DMS 273 (cell line): ENCODE results near the gene FBXW12.
A peak's percentile ranks its signal among the peaks of the same experiment; 100 is the strongest.
"Not testable (repeated sequence)": the region's sequence is repeated elsewhere in the genome, so short reads cannot be mapped to it uniquely, and the experiment has no call there.

Source experiments
- DNase-seq: peaks from one replicate; lab custom pipeline; 2025; ENCODE audit not compliant: unreplicated experiment; lab: John Stamatoyannopoulos, UW

Gene FBXW12

GRCh38 chr3:48372377-48372770 lies 355 bp downstream of the FBXW12 start:
- no peak for DNase-seq

- DNase-seq: no peak
Measured at GRCh38 chr3:48372862-48373435, 930 bp downstream of the FBXW12 start.

GRCh38 chr3:48387634-48388033 lies 15.6 kb downstream of the FBXW12 start:
- no peak for DNase-seq

GRCh38 chr3:48388966-48389365 lies 16.9 kb downstream of the FBXW12 start:
- DNase-seq: no peak

- DNase-seq: no peak
Measured at GRCh38 chr3:48394391-48394790, 22.4 kb downstream of the FBXW12 start.

GRCh38 chr3:48395714-48396113 lies 23.7 kb downstream of the FBXW12 start:
- DNase-seq: no peak

GRCh38 chr3:48397767-48398681 lies 26.0 kb downstream of the FBXW12 start:
- DNase-seq: no peak

- no peak for DNase-seq
Measured at GRCh38 chr3:48398701-48399386, 26.8 kb downstream of the FBXW12 start.

- DNase-seq: peak; percentile 21
Measured at GRCh38 chr3:48399387-48400172, 27.6 kb downstream of the FBXW12 start.

GRCh38 chr3:48400824-48401433 lies 28.9 kb downstream of the FBXW12 start:
- peak; percentile 71 for DNase-seq

- DNase-seq: not testable (repeated sequence)
Measured at GRCh38 chr3:48401434-48401901, 29.4 kb downstream of the FBXW12 start.

GRCh38 chr3:48402281-48402732 lies 30.3 kb downstream of the FBXW12 start:
- no peak for DNase-seq

- DNase-seq: no peak
Measured at GRCh38 chr3:48402907-48403306, 30.9 kb downstream of the FBXW12 start.

- DNase-seq: no peak
Measured at GRCh38 chr3:48403533-48404439, 31.8 kb downstream of the FBXW12 start.

- no peak for DNase-seq
Measured at GRCh38 chr3:48404440-48405342, 32.7 kb downstream of the FBXW12 start.

- DNase-seq: no peak
Measured at GRCh38 chr3:48405343-48405881, 33.4 kb downstream of the FBXW12 start.

GRCh38 chr3:48405971-48406370 lies 34.0 kb downstream of the FBXW12 start:
- no peak for DNase-seq
